ENCODE data around the gene ACAT1. TPM values are rescaled to one million over a fixed set of nuclear protein-coding genes. Genes with fewer than 3 reads are reported as not detected.

The ACAT1 gene
- total RNA-seq: 29.5 and 37.5 TPM in 2 replicates
- long read RNA-seq, transcript ACAT1-201 (12 exons, 1,761 nt): major isoform, 195 of 208 reads
- long read RNA-seq, partial matches to known transcripts: 3 of 208 reads
- long read RNA-seq, other reads (novel, unspliced or antisense): 10 of 208 reads

DNA sequence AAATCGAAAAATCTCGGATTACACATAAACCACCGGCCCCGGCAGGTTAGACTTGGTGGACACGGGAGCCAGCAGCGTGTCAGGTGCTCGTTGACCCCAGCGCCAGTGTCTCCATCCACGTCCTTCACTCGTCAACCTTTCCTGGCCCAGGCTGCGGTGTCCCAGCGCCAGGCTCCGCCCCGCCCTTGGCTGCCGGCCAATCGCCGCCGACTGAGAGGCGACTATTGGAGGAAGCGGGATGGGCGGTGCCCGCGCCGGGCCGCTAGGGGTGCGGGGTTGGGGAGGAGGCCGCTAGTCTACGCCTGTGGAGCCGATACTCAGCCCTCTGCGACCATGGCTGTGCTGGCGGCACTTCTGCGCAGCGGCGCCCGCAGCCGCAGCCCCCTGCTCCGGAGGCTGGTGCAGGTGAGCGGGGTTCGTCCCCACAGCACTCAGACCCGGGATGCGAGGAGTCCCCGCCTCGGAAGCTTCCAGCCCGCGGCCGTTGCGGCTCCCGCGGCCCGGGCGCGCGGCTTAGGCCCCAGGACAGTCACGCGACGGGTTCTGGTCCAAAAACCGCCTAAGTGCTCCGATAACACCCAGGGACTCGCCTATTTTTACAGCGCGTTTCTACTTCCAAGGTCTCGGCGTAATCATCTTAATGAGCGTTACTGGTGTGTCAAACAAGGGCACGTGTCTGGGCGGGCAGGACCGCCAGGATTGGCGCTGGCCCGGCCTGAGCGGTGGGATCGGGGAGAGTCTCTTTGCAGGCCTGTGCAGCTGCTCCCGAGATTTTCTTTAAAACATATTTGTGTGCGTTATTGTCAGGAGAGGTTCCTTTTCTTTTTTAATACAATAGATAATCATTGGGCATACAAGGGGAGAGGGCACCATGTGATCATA, at the start of gene ACAT1:
TSS of gene ACAT1 (plus strand) at position 294 of the 882 bp plus-strand sequence. CDS start at position 334, 40 bp downstream.
- peaks cover 2% of the 10 kb centered on the region for H3K36me3 Mint-ChIP-seq (ENCODE audit: insufficient read depth)
- peaks cover 9% of the 10 kb centered on the region for H3K4me1 Mint-ChIP-seq (ENCODE audit: low read depth)
- TF ChIP-seq, protein P1, sequence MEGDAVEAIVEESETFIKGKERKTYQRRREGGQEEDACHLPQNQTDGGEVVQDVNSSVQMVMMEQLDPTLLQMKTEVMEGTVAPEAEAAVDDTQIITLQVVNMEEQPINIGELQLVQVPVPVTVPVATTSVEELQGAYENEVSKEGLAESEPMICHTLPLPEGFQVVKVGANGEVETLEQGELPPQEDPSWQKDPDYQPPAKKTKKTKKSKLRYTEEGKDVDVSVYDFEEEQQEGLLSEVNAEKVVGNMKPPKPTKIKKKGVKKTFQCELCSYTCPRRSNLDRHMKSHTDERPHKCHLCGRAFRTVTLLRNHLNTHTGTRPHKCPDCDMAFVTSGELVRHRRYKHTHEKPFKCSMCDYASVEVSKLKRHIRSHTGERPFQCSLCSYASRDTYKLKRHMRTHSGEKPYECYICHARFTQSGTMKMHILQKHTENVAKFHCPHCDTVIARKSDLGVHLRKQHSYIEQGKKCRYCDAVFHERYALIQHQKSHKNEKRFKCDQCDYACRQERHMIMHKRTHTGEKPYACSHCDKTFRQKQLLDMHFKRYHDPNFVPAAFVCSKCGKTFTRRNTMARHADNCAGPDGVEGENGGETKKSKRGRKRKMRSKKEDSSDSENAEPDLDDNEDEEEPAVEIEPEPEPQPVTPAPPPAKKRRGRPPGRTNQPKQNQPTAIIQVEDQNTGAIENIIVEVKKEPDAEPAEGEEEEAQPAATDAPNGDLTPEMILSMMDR (IDR thresholded peaks at IDR 0.05; ENCODE audit: unreplicated experiment): peak; percentile 47
- peak within 1 kb of the TSS; percentile 82 for H3K4me3 Mint-ChIP-seq (ENCODE audit: low read depth)
- H3K9me3 Mint-ChIP-seq (ENCODE audit: low read depth): no peaks in the 10 kb centered on the region
- H3K27me3 Mint-ChIP-seq: no peaks in the 10 kb centered on the region
- peak; percentile 89 for DNase-seq (ENCODE audit: low spot score, unreplicated experiment)
- peak within 1 kb of the TSS; percentile 95 for H3K27ac Mint-ChIP-seq

DNA sequence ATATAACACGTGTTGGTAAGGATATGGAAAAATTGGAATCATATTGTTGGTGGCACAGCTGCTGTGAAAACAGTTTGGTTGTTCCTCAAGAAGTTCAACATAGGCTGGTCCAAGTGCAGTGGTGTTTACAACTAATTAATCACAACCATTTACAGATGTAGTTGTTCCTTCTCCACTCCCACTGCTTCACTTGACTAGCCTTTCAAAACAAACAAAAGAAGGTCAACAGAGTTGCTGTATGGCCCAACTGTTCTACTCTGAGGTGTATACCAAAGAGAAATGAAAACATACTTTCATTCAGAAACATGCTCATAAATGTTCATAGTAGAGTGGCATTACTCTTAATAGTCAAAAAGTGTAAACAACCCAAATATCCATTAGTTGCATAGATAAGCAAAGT, 36.6 kb upstream of the ACAT1 start:
- no peaks in the 10 kb centered on the region for H3K27me3 Mint-ChIP-seq
- no peak overlapping the region for H3K4me3 Mint-ChIP-seq (ENCODE audit: low read depth)
- no peaks in the 10 kb centered on the region for H3K9me3 Mint-ChIP-seq (ENCODE audit: low read depth)
- peaks cover 14% of the 10 kb centered on the region for H3K4me1 Mint-ChIP-seq (ENCODE audit: low read depth)
- TF ChIP-seq, protein P1 (IDR thresholded peaks at IDR 0.05; ENCODE audit: unreplicated experiment): no peak
- no peak for DNase-seq (ENCODE audit: low spot score, unreplicated experiment)
- peaks cover 17% of the 10 kb centered on the region for H3K36me3 Mint-ChIP-seq (ENCODE audit: insufficient read depth)
- H3K27ac Mint-ChIP-seq: no peak overlapping the region

DNA sequence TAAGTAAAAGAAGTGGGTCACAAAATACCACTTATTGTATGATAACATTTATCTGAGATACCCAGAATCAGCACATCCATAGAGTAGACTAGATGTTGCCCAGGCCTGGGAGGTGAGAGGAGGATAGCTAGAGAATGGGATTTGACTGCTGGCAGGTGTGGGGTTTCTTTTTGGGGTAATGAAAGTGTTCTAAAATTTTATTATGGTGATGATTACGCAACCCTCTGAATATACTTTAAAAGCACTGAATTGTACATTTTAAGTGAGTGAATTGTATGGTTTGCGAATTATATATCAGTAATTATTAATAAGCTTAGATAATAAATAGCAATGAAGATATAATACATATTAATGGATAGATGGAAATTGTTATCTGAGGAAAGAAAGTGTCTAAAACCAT, 35.7 kb upstream of the ACAT1 start:
- no peak overlapping the region for H3K4me3 Mint-ChIP-seq (ENCODE audit: low read depth)
- TF ChIP-seq, protein P1 (IDR thresholded peaks at IDR 0.05; ENCODE audit: unreplicated experiment): no peak
- H3K4me1 Mint-ChIP-seq (ENCODE audit: low read depth): peaks cover 14% of the 10 kb centered on the region
- H3K27ac Mint-ChIP-seq: no peak overlapping the region
- peaks cover 13% of the 10 kb centered on the region for H3K36me3 Mint-ChIP-seq (ENCODE audit: insufficient read depth)
- H3K9me3 Mint-ChIP-seq (ENCODE audit: low read depth): no peaks in the 10 kb centered on the region
- no peaks in the 10 kb centered on the region for H3K27me3 Mint-ChIP-seq
- no peak for DNase-seq (ENCODE audit: low spot score, unreplicated experiment)

DNA sequence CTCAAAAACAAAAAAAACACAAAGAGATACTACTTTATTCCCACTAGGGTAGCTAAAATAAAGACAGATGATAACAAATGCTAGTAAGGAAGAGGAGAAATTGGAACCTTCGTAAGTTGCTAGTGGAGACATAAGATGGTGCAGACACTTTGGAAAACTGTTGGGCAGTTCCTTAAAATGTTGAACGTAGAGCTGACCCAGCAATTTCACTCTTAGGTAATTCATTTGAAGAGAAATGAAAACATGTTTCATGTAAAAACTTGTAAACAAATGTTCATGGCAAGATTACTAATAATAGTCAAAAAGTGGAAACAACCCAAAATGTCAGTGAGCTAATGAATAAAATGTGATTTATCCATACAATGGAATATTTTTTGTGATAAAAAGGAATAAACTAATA, 29.2 kb upstream of the ACAT1 start:
- H3K4me3 Mint-ChIP-seq (ENCODE audit: low read depth): no peak overlapping the region
- H3K27me3 Mint-ChIP-seq: no peaks in the 10 kb centered on the region
- peak overlapping the region; percentile 29 for H3K27ac Mint-ChIP-seq
- no peaks in the 10 kb centered on the region for H3K9me3 Mint-ChIP-seq (ENCODE audit: low read depth)
- peaks cover 2% of the 10 kb centered on the region for H3K4me1 Mint-ChIP-seq (ENCODE audit: low read depth)
- TF ChIP-seq, protein P1 (IDR thresholded peaks at IDR 0.05; ENCODE audit: unreplicated experiment): no peak
- peaks cover 21% of the 10 kb centered on the region for H3K36me3 Mint-ChIP-seq (ENCODE audit: insufficient read depth)
- no peak for DNase-seq (ENCODE audit: low spot score, unreplicated experiment)

DNA sequence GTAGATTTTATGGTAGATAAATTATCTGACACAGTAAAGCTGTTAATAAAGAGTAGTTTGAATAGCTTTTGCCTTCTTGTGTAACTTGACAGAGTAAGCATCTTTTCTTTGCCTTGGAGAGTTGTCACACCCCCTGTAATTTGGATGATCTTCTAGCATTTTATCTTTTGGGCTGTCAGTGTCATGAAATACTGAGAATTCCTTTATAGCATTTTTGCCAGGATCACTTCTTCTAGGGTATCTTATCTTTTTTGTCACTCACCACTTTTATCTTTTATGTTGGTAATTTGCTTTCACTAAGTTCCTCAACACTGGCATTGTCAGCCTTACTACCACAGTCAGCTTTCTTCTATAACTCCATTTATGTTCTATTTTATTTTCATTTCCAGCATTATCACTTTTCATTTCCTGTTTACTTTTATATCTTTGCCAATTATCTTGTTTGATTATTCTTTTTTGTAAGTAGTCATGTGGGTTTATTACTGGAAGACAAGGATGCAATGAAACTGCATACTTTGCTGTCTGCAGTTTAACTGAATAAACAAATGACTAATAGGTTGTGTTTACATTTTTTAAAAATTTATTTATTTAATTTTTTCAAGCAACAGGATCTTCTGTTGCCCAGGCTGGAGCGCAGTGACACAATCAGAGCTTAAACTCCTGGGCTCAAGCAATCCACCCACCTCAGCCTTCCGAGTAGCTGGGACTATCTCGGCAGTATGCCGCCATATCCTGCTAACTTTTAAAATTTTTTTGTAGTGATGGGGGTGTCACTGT, 28.1 kb upstream of the ACAT1 start:
- H3K9me3 Mint-ChIP-seq (ENCODE audit: low read depth): no peaks in the 10 kb centered on the region
- peaks cover 27% of the 10 kb centered on the region for H3K36me3 Mint-ChIP-seq (ENCODE audit: insufficient read depth)

More for the DNA sequence above, 28.1 kb upstream of the ACAT1 start:
- TF ChIP-seq, protein P1 (IDR thresholded peaks at IDR 0.05; ENCODE audit: unreplicated experiment): no peak
- Mint-ChIP-seq H3K27ac (no peak overlapping the region), H3K27me3 (no peaks in the 10 kb centered on the region), H3K4me1 (ENCODE audit: low read depth) (peaks cover 2% of the 10 kb centered on the region), H3K4me3 (ENCODE audit: low read depth) (no peak overlapping the region)
- no peak for DNase-seq (ENCODE audit: low spot score, unreplicated experiment)
